Upper lobe of left lung (tissue), 4 donors: Measurements from ENCODE around the gene KATNAL2.
"Not testable (repeated sequence)": the region's sequence is repeated elsewhere in the genome, so short reads cannot be mapped to it uniquely, and the experiment has no call there.

ENCODE experiments used
- POLR2A ChIP-seq, 4 donors: fragments of 450-650 bp; IDR thresholded peaks; one replicate each; pipeline ENCODE4 v1.5.1; 2016 to 2017; ENCODE audit warnings: antibody characterized with exemption in 4 of 4, mild to moderate bottlenecking in 2 of 4
- POLR2AphosphoS5 ChIP-seq, 2 donors: sonication (generic); formaldehyde crosslinking; IDR thresholded peaks; one replicate each; pipeline ENCODE4 v1.5.1; 2017; ENCODE audit warnings: antibody characterized with exemption in 2 of 2
- TF ChIP-seq, protein P1 (sequence below), 6 experiments: fragments of 450-650 bp in 4 of 6; fragments of 200-600 bp in 2 of 6; sonication (generic) in 2 of 6; IDR thresholded peaks; one replicate each; pipeline ENCODE4 v1.5.1; 2016 to 2019; ENCODE audit warnings: antibody characterized with exemption in 6 of 6

DNA sequence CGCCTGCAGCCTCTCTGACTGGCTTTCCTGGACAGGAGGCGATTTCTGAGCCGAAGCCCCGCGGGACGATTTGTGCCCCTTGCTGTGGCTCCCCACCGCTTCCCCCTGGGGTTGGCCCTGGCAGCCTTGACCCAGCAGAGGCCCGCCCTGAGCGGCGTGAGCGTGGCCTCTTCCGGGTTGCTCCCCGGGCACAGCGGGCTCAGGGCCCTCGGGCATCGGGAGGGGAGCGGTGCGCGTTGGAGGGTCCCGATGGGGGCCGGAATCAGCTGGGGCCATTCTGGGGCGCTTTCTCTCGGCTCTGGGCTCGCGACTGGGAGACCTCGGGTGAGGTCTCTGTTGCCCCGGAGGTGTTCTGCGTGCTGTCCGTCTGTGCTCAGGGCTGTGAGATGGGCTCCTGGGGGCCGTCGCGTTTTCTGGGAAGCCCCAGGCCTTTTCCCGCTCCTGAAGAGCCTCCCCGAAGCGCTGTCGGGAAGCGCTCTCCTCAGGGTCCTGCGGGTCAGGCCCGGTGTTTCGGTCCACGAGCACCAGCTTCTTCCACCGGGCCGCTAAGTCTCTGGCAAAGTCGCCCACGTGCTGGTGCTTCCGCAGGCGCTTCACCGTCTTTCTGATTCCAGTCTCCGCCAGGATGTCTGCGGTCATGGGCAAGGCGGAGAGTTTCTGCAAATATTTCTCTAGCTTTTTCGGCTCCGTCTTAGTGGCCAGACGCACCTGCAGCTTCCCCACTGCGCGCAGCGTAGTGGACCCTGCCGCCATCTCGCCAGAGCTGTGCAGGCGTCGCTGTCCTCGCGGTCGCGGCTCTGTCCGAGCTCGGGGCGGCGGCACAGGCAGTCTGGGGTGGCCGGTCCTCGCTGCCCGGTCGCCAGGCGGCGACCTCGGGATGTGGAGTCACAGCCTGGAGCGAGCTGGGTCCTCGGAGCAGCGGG lies 46.5 kb downstream of the KATNAL2 start:
- TF ChIP-seq POLR2A, POLR2AphosphoS5 (IDR thresholded peaks at IDR 0.05): not testable (repeated sequence)
- TF ChIP-seq, protein P1, sequence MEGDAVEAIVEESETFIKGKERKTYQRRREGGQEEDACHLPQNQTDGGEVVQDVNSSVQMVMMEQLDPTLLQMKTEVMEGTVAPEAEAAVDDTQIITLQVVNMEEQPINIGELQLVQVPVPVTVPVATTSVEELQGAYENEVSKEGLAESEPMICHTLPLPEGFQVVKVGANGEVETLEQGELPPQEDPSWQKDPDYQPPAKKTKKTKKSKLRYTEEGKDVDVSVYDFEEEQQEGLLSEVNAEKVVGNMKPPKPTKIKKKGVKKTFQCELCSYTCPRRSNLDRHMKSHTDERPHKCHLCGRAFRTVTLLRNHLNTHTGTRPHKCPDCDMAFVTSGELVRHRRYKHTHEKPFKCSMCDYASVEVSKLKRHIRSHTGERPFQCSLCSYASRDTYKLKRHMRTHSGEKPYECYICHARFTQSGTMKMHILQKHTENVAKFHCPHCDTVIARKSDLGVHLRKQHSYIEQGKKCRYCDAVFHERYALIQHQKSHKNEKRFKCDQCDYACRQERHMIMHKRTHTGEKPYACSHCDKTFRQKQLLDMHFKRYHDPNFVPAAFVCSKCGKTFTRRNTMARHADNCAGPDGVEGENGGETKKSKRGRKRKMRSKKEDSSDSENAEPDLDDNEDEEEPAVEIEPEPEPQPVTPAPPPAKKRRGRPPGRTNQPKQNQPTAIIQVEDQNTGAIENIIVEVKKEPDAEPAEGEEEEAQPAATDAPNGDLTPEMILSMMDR (IDR thresholded peaks at IDR 0.05) = not testable (repeated sequence)
